Activated CD8-positive, alpha-beta T cell treated with anti-CD3 and anti-CD28 coated beads, Interleukin-2, amount 10 ng/mL, durations not matched to agents 7 days and 5 days (primary cell): ENCODE data around the gene CRIP2. TPM values are rescaled to one million over a fixed set of nuclear protein-coding genes. Genes with fewer than 3 reads are reported as not detected.

Experiments used
- ATAC-seq: fragments of 150-1000 bp; cut with Tn5 transposase; one replicate; pipeline ENCODE4 v1.10.0; 2021; ENCODE audit warnings: moderate library complexity
- CTCF ChIA-PET: fragments of 350-600 bp; sonication (Branson Sonifier 250); formaldehyde crosslinking; loops from one replicate; lab custom pipeline; 2021; ENCODE audit warnings: antibody characterized with exemption; lab: Charles Lee
- POLR2A ChIA-PET: fragments of 350-600 bp; sonication (Branson Sonifier 250); formaldehyde crosslinking; loops from one replicate; lab custom pipeline; 2021; ENCODE audit warnings: antibody characterized with exemption; lab: Charles Lee
- DNase-seq: peaks from one replicate; pipeline ENCODE4 v3.0.0-alpha.2; 2020
- H3K27ac Mint-ChIP-seq: one replicate; pipeline ENCODE4 v1.8.0; 2021; ENCODE audit warnings: mild to moderate bottlenecking, mixed read lengths
- H3K27me3 Mint-ChIP-seq: one replicate; pipeline ENCODE4 v1.8.0; 2021; ENCODE audit warnings: low read depth, mixed read lengths
- H3K36me3 Mint-ChIP-seq: one replicate; pipeline ENCODE4 v1.8.0; 2021; ENCODE audit warnings: low read depth, mixed read lengths
- H3K4me1 Mint-ChIP-seq: one replicate; pipeline ENCODE4 v1.8.0; 2021; ENCODE audit warnings: low read depth, mixed read lengths
- H3K4me3 Mint-ChIP-seq: one replicate; pipeline ENCODE4 v1.8.0; 2021; ENCODE audit warnings: mild to moderate bottlenecking, mixed read lengths
- H3K9me3 Mint-ChIP-seq: one replicate; pipeline ENCODE4 v1.8.0; 2022; ENCODE audit warnings: mixed read lengths; ENCODE audit not compliant: insufficient read depth
- total RNA-seq, 2 experiments: library from RNA; stranded (reverse); gene quantifications; one replicate each; pipeline ENCODE4 v1.2.3, GENCODE V29; 2021

Gene CRIP2
- total RNA-seq, 2 experiments from 2014 or later: 0.21 to 0.31 TPM

- Mint-ChIP-seq H3K36me3 (peaks cover 13% of the 10 kb centered on the region), H3K4me3 (peak overlapping the region; percentile 86), H3K27ac (peak overlapping the region; percentile 88), H3K4me1 (peaks cover 40% of the 10 kb centered on the region), H3K9me3 (no peaks in the 10 kb centered on the region), H3K27me3 (no peaks in the 10 kb centered on the region)
- ChIA-PET CTCF (no interaction called here), POLR2A (no interaction called here)
- DNase-seq: peak; percentile 81
- ATAC-seq: peak; percentile 0
These were observed 12.9 kb downstream of the CRIP2 start for GRCh38 chr14:105487449-105487985.

GRCh38 chr14:105487986-105488777 is 13.6 kb downstream of the CRIP2 start:
- H3K27me3 Mint-ChIP-seq: no peaks in the 10 kb centered on the region
- H3K9me3 Mint-ChIP-seq: no peaks in the 10 kb centered on the region
- DNase-seq (peak; percentile 51), ATAC-seq (no peak)
- H3K27ac Mint-ChIP-seq: peak overlapping the region; percentile 88
- ChIA-PET CTCF (interaction anchor here (0.9 to 5.4 kb wide), 4 partner anchors 7 to 116 kb away, joined by 3 to 157 read pairs (median 70); no protein-coding TSS in a partner anchor), POLR2A (interaction anchor here (1.8 kb wide), 1 partner anchor 41 kb away, joined by 11 read pairs; no protein-coding TSS in a partner anchor)
- H3K36me3 Mint-ChIP-seq: peaks cover 13% of the 10 kb centered on the region
- peaks cover 38% of the 10 kb centered on the region for H3K4me1 Mint-ChIP-seq
- peak overlapping the region; percentile 86 for H3K4me3 Mint-ChIP-seq

DNA sequence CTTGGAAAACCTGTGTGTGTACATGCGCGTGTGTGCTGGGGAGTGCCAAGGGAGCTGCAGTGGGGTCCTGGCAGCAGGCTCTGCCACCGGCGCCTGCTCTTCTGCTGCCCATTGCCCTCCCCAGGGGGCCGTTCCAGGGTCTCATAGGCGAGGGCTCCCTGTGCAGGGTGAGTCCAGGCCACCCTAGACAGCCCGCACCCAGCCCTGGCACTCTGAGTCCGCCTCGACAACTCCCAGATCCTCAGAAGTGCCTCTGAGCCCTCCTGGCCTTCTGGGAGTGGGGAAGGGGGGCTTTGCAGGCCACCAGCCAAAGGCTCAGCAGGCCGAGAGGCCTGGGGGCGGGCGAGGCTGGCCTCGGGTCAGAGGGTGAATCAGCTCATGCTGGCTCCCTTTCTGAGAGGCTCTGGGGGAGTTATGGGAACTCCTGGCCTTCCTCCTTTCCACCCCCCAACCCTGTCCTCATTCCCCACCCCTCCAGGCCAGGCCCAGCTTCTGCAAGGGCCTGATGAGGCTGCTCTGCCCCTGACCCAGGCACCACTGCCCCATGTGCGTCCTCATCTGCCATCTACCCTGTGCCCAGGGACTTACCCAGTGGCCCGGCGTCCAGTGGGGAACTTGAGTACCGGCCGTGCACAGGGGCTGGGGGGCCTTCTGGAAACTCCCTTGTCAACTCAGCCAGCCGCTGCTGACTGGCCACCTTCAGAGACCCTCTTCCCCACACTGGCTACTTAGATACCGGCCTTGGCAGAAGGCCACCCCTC is 14.3 kb downstream of the CRIP2 start:
- Mint-ChIP-seq H3K36me3 (peaks cover 17% of the 10 kb centered on the region), H3K4me1 (peaks cover 38% of the 10 kb centered on the region), H3K27me3 (no peaks in the 10 kb centered on the region), H3K9me3 (no peaks in the 10 kb centered on the region), H3K4me3 (peak overlapping the region; percentile 86), H3K27ac (peak overlapping the region; percentile 88)
- CTCF ChIA-PET: interaction anchor here (0.9 to 5.4 kb wide), 21 partner anchors 8 to 443 kb away, joined by 3 to 157 read pairs (median 4); partner anchors contain the start of gene BRF1
- ATAC-seq (no peak), DNase-seq (no peak)
- POLR2A ChIA-PET: interaction anchor here (0.8 to 3.1 kb wide), 5 partner anchors 8 to 118 kb away, joined by 3 to 53 read pairs (median 9); no protein-coding TSS in a partner anchor

- no peaks in the 10 kb centered on the region for H3K27me3 Mint-ChIP-seq
- ATAC-seq: peak; percentile 7
- peak; percentile 94 for DNase-seq
- peaks cover 32% of the 10 kb centered on the region for H3K4me1 Mint-ChIP-seq
- H3K9me3 Mint-ChIP-seq: no peaks in the 10 kb centered on the region
- ChIA-PET CTCF (interaction anchor here (0.9 to 5.4 kb wide), 25 partner anchors 8 to 444 kb away, joined by 3 to 157 read pairs (median 4); partner anchors contain the start of gene BRF1), POLR2A (interaction anchor here (0.8 to 3.1 kb wide), 7 partner anchors 8 to 119 kb away, joined by 3 to 53 read pairs (median 4); no protein-coding TSS in a partner anchor)
- peak overlapping the region; percentile 88 for H3K27ac Mint-ChIP-seq
- peak overlapping the region; percentile 86 for H3K4me3 Mint-ChIP-seq
- peaks cover 17% of the 10 kb centered on the region for H3K36me3 Mint-ChIP-seq
These were observed 15.1 kb downstream of the CRIP2 start for GRCh38 chr14:105489542-105490266.

- Mint-ChIP-seq H3K4me1 (peaks cover 31% of the 10 kb centered on the region), H3K9me3 (no peaks in the 10 kb centered on the region), H3K4me3 (peak overlapping the region; percentile 86), H3K27ac (peak overlapping the region; percentile 88), H3K27me3 (no peaks in the 10 kb centered on the region), H3K36me3 (peaks cover 17% of the 10 kb centered on the region)
- POLR2A ChIA-PET: interaction anchor here (0.6 to 3.1 kb wide), 7 partner anchors 9 to 119 kb away, joined by 3 to 53 read pairs (median 4); no protein-coding TSS in a partner anchor
- ATAC-seq (peak; percentile 0), DNase-seq (no peak)
- CTCF ChIA-PET: interaction anchor here (0.9 to 5.4 kb wide), 24 partner anchors 9 to 444 kb away, joined by 3 to 157 read pairs (median 4); partner anchors contain the start of gene BRF1
These were observed 15.6 kb downstream of the CRIP2 start for GRCh38 chr14:105490267-105490571.

DNA sequence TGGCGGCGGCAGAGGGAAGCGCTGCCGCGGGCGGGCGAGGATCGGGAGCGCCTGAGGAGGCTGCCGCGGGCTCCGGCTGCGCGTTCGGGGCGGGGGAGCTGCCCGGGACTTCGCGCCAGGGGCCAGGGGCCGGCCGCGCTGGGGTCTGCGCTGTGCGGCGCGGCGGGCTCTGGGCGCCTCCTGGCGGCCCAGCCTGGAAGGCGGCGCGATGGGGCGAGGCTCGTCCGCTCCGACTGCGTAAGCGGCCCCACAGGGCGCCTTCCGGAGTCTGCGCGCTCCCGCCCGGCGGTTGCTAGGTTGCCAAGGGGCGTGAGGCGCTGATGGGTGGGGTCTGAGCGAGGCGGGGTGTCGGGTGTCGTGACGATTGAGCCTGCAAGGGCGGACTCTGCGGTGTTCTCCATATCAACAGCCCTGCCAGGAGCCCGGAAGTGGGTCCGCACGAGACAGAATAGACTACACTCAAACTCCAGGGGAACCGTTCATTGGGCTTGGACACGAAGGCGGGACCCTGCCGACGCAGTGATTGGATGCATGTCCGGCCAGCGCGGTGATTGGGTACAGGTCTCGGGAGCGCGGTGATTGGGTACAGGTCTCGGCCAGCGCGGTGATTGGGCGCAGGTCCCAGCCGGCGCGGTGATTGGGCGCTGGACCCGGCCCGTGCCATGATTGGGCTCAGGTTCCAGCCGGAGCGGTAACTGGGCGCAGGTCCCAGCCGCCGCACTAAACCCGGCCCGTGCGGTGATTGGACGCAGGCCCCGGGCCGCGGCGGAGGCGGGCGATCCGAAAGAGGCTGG is 16.1 kb downstream of the CRIP2 start, which contains the start of gene TEDC1:
TSS of gene TEDC1 (plus strand) at position 675 of the 794 bp plus-strand sequence. CDS start 130 bp downstream, outside the sequence.
- ATAC-seq (peak; percentile 70), DNase-seq (peak; percentile 100)
- no peaks in the 10 kb centered on the region for H3K27me3 Mint-ChIP-seq
- peaks cover 25% of the 10 kb centered on the region for H3K4me1 Mint-ChIP-seq
- CTCF ChIA-PET: interaction anchor here (0.9 to 5.4 kb wide), 18 partner anchors 9 to 288 kb away, joined by 3 to 157 read pairs (median 6); partner anchors contain the start of gene BRF1
- POLR2A ChIA-PET: interaction anchor here (0.6 to 3.1 kb wide), 9 partner anchors 9 to 120 kb away, joined by 3 to 53 read pairs (median 3); partner anchors contain the start of gene TEX22
- no peaks in the 10 kb centered on the region for H3K9me3 Mint-ChIP-seq
- H3K36me3 Mint-ChIP-seq: peaks cover 17% of the 10 kb centered on the region
- H3K4me3 Mint-ChIP-seq: peak within 1 kb of the TSS; percentile 86
- peak within 1 kb of the TSS; percentile 93 for H3K27ac Mint-ChIP-seq

- Mint-ChIP-seq H3K27ac (peak overlapping the region; percentile 93), H3K4me3 (peak overlapping the region; percentile 82), H3K36me3 (peaks cover 17% of the 10 kb centered on the region), H3K4me1 (peaks cover 21% of the 10 kb centered on the region), H3K27me3 (no peaks in the 10 kb centered on the region), H3K9me3 (no peaks in the 10 kb centered on the region)
- CTCF ChIA-PET: interaction anchor here (0.7 to 5.4 kb wide), 4 partner anchors 10 to 119 kb away, joined by 3 to 157 read pairs (median 72); no protein-coding TSS in a partner anchor
- ATAC-seq (peak; percentile 16), DNase-seq (peak; percentile 92)
- POLR2A ChIA-PET: interaction anchor here (0.6 to 3.1 kb wide), 9 partner anchors 8 to 177 kb away, joined by 3 to 53 read pairs (median 3); partner anchors contain the start of genes PACS2 and TEX22
These were observed 16.8 kb downstream of the CRIP2 start for GRCh38 chr14:105491366-105491973.

DNA sequence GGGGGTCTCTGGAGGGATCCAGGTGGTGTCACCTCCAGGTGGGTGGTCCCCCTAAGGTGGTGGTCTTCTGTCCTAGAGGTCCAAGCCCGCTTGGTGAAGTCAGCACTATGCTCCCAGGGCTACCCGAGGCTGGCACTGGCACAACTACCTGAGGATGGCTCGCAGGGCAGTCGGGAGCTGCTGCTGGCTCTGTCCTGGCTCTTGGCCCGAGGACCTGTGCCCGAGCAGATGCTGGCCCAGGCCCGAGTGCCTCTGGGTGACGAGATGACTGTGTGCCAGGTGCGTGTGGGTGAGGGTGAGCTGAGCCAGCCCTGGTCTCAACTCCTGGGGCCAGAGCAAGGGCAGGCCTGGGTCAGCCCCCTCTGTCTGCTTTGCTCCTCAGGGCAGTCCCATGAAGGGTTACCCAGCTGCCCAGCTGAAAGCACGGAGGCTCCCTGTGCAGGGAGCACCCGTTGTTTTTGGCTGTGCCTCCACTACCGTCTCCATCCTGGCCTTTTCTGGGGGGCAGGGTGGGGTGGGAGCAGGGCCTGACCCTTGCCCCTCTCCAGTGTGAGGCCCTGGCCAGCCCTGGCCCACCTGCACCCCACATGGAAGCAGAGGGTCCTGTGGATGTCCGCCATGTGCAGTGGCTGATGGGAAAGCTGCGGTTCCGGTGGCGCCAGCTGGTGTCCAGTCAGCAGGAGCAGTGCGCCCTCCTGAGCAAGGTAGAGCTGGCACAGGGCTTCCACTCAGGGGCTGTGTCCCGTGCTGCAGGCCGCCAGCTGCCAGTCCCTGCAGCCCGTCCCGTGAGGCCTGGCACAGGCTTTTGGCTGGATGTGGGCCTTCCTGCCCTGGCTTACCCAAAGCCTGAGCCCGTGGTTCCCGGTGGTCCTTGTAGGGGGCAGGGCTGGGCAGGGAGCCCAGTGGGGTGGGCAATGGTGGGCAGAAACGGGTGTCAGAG is 17.7 kb downstream of the CRIP2 start:
- no peaks in the 10 kb centered on the region for H3K9me3 Mint-ChIP-seq
- peak overlapping the region; percentile 93 for H3K27ac Mint-ChIP-seq
- ATAC-seq (no peak), DNase-seq (no peak)
- peaks cover 18% of the 10 kb centered on the region for H3K4me1 Mint-ChIP-seq
- H3K27me3 Mint-ChIP-seq: no peaks in the 10 kb centered on the region
- ChIA-PET CTCF (interaction anchor here (0.7 to 5.4 kb wide), 4 partner anchors 11 to 120 kb away, joined by 3 to 157 read pairs (median 72); no protein-coding TSS in a partner anchor), POLR2A (interaction anchor here (0.6 to 3.1 kb wide), 10 partner anchors 7 to 185 kb away, joined by 3 to 53 read pairs (median 4); partner anchors contain the start of gene PACS2)
- peaks cover 17% of the 10 kb centered on the region for H3K36me3 Mint-ChIP-seq
- peak overlapping the region; percentile 82 for H3K4me3 Mint-ChIP-seq
